Type B pancreatic cell (in vitro differentiated cells): Measurements from ENCODE around the gene AGBL5. TPM values are rescaled to one million over a fixed set of nuclear protein-coding genes. Genes with fewer than 3 reads are reported as not detected.
"Not testable (repeated sequence)": the region's sequence is repeated elsewhere in the genome, so short reads cannot be mapped to it uniquely, and the experiment has no call there.

Experiments used
- DNase-seq: peaks from one replicate; pipeline ENCODE4 v3.0.0; 2021; ENCODE audit warnings: mixed read lengths; ENCODE audit not compliant: unreplicated experiment; ENCODE audit errors: extremely low spot score
- H3K27ac Mint-ChIP-seq: 2 replicates; pipeline ENCODE4 v1.8.0; 2021; ENCODE audit warnings: mild to moderate bottlenecking, mixed read lengths
- H3K27me3 Mint-ChIP-seq: 2 replicates; pipeline ENCODE4 v1.8.0; 2021; ENCODE audit warnings: mixed read lengths
- H3K36me3 Mint-ChIP-seq: 2 replicates; pipeline ENCODE4 v1.8.0; 2021; ENCODE audit warnings: mixed read lengths
- H3K4me1 Mint-ChIP-seq: one replicate; pipeline ENCODE4 v1.8.0; 2021; ENCODE audit warnings: mixed read lengths; ENCODE audit not compliant: unreplicated experiment
- H3K4me3 Mint-ChIP-seq: 2 replicates; pipeline ENCODE4 v1.8.0; 2021; ENCODE audit warnings: mild to moderate bottlenecking, mixed read lengths
- H3K9me3 Mint-ChIP-seq: 2 replicates; pipeline ENCODE4 v1.8.0; 2021; ENCODE audit warnings: mixed read lengths
- total RNA-seq: library from RNA; stranded (reverse); gene quantifications from 2 replicates; pipeline ENCODE4 v1.2.1, GENCODE V29; 2021; ENCODE audit warnings: low replicate concordance
- TF ChIP-seq, protein P1 (sequence below): fragments of 200-600 bp; sonication (generic); conservative IDR thresholded peaks from 2 replicates; pipeline ENCODE4 v1.5.0; 2021; ENCODE audit warnings: antibody characterized with exemption, mild to moderate bottlenecking

The AGBL5 gene
- total RNA-seq, 1 donor from 2014 or later = 57.3 TPM

DNA sequence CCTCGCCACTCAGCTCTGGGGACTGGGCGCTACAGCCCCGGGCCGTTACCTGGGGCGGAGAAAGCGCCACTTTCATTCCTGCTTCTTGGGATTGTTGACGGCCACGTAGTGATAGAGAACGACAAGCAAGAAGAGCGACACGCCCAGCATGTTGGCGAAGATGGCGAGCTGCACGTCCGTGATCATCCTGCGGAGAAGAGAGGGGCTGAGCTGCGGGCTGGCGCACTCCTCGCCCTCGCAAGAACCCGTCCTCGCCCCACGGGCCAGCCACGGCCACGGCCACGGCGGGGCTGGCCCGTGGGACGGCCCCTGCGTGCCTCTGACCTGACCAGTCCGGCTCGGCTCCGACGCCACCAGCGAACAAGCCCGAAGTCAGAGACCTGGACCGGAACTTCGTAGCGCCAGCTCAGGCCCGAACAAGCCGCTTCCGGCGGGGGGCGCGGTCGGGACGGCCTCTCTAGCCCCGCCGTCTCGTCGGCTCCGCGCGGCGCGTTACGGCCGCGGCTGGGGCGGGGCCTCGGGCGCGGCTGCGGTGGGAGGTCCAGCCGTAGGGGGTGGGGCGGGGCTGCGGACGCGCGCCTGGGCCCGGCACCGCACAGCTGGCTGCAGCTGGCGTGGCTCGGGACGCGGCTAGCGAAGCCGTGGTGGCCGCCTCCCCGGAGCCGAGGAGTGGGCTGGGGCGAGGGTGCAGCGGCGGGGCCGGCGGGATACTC lies 20.0 kb downstream of the AGBL5 start, which contains the start of gene OST4:
TSS of gene OST4 (minus strand) at position 378 of the 713 bp plus-strand sequence.
- H3K4me1 Mint-ChIP-seq = peaks cover 45% of the 10 kb centered on the region

DNA sequence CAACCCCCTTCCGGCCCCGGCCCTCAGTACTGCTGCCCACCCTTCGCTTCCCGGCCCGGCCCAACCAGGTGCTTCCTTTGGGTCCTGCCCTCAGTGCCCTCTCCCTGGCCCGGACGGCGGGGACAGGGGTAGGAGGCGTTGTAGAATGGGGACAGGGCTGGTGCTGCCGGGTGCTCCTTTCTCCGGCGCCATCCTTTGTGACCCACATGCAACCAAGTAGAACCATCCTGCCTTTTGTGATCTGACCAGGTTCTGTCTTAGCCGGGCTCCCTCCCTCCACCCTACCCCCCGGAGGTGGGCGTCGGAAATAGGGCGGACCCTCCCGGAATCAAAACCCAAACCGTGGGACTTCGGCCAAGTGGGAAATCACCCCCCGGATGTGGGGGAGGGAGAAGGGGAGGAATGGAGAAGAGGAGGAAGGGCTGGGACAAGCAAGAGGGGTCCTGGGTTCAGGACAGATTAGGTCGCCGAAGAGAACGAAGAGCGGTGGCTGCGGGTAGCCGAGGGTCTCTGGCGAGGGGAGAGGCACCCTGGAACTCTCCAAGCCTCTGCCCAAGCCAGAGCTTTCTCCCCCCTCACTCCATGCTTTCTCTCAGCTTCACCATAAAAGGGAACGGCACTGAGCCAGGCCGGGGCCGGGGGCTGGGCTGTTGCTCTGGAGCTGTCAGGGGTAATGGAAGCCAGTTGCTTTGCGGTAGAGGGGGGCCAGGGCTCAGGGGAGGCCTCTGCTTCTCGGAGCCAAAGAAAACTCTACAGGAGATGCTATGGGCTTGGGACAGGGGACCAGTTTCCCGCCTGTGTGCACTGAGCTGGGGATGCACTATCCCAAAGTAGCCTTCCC lies 20.7 kb downstream of the AGBL5 start:
- TF ChIP-seq, protein P1, sequence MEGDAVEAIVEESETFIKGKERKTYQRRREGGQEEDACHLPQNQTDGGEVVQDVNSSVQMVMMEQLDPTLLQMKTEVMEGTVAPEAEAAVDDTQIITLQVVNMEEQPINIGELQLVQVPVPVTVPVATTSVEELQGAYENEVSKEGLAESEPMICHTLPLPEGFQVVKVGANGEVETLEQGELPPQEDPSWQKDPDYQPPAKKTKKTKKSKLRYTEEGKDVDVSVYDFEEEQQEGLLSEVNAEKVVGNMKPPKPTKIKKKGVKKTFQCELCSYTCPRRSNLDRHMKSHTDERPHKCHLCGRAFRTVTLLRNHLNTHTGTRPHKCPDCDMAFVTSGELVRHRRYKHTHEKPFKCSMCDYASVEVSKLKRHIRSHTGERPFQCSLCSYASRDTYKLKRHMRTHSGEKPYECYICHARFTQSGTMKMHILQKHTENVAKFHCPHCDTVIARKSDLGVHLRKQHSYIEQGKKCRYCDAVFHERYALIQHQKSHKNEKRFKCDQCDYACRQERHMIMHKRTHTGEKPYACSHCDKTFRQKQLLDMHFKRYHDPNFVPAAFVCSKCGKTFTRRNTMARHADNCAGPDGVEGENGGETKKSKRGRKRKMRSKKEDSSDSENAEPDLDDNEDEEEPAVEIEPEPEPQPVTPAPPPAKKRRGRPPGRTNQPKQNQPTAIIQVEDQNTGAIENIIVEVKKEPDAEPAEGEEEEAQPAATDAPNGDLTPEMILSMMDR = no peak
- peaks cover 16% of the 10 kb centered on the region for H3K27me3 Mint-ChIP-seq
- DNase-seq = no peak
- peaks cover 50% of the 10 kb centered on the region for H3K4me1 Mint-ChIP-seq
- peak overlapping the region; percentile 80 for H3K27ac Mint-ChIP-seq
- H3K4me3 Mint-ChIP-seq = peak overlapping the region; percentile 90
- no peaks in the 10 kb centered on the region for H3K9me3 Mint-ChIP-seq
- peaks cover 20% of the 10 kb centered on the region for H3K36me3 Mint-ChIP-seq

More for the DNA sequence above, 20.0 kb downstream of the AGBL5 start, which contains the start of gene OST4:
- Mint-ChIP-seq H3K27me3 (peaks cover 10% of the 10 kb centered on the region), H3K9me3 (no peaks in the 10 kb centered on the region), H3K27ac (peak within 1 kb of the TSS; percentile 93), H3K36me3 (peaks cover 20% of the 10 kb centered on the region), H3K4me3 (peak within 1 kb of the TSS; percentile 98)
- TF ChIP-seq, protein P1 = no peak
- DNase-seq = peak; percentile 94

DNA sequence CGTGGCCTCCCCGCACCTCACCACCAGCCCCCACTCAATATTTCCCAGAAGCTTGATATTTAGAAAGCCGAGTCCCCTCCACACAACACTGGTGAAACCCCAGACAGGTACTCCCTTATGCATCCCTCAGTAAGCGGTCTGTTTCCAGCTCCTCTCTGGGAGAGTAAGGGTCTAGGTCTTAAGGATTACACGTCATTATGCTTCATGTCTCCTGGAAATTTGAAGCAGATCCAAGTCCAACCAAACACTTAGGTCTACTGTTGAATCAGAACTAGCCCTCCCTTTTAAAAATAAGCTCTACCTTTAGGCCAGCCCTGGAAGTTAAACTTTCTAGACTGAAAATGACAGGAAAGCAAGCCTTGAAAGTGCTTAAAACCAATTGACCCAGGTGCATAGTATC lies 21.5 kb downstream of the AGBL5 start:
- no peak for DNase-seq
- peaks cover 20% of the 10 kb centered on the region for H3K36me3 Mint-ChIP-seq
- H3K27me3 Mint-ChIP-seq = peaks cover 20% of the 10 kb centered on the region
- peaks cover 54% of the 10 kb centered on the region for H3K4me1 Mint-ChIP-seq
- H3K27ac Mint-ChIP-seq = peak overlapping the region; percentile 80
- peak overlapping the region; percentile 90 for H3K4me3 Mint-ChIP-seq
- TF ChIP-seq, protein P1 = no peak
- no peaks in the 10 kb centered on the region for H3K9me3 Mint-ChIP-seq

DNA sequence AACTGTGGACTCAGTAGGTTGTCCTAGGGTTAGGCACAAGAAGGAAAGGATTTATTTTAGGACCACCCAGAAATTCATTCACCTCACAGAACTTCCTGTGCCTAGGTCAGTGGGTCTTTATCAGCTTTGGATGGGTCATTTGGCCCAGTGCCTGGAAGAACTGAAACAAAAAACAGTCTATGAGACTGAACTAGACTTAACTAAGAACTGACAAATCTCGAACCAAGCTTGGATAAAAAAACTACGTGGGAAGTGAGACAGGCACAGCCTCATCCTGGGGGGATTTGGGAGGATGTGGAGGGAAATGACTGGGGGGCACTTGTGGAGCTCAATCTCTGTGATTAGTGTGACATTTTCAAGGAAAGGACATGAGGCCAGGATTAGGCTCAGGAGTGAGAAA lies 22.3 kb downstream of the AGBL5 start:
- peaks cover 58% of the 10 kb centered on the region for H3K4me1 Mint-ChIP-seq
- no peak overlapping the region for H3K27ac Mint-ChIP-seq

DNA sequence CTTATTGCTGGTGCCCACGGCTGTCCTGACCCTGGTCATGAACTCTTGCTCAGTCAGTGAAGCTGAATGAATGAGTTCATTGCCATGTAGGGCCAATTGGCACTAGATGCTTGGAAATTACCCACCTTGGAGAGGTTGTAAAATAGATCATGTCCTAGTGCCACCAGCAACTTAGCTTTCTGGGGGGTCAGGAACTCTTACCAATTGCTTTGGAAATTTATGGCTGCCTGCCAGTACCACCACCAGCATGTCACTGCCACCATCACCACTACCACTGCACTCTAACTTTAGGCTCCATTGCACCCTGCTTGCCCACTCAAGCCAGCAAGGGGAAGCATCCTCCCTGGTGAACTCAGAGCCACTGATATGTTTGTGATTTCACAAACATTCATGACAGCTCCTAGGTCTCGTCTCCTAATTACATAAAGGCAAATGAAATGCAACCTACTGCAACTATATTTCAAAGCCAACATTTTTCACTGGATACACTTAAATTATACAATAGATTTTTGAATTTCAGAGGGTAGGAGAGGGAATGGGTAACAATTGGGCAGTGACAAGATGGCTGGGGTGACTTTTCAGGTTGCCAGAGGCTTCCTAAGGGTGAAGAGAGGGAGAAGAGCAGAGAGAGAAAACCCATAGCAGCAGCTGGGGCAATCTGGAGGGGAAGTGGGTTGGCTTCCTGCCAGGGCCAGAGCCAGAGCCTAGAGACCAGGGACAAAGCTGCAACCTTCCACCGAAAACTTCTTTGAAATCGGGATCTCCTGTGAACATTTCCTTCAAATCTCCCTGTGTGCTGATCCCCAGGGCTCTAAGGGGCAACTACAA lies 23.5 kb downstream of the AGBL5 start:
- TF ChIP-seq, protein P1 = no peak
- no peak overlapping the region for H3K27ac Mint-ChIP-seq
- H3K27me3 Mint-ChIP-seq = peaks cover 21% of the 10 kb centered on the region
- H3K4me1 Mint-ChIP-seq = peaks cover 50% of the 10 kb centered on the region
- peaks cover 5% of the 10 kb centered on the region for H3K36me3 Mint-ChIP-seq
- H3K9me3 Mint-ChIP-seq = no peaks in the 10 kb centered on the region
- peak overlapping the region; percentile 68 for H3K4me3 Mint-ChIP-seq
- no peak for DNase-seq

More for the DNA sequence above, 22.3 kb downstream of the AGBL5 start:
- Mint-ChIP-seq H3K27me3 (peaks cover 21% of the 10 kb centered on the region), H3K4me3 (peak overlapping the region; percentile 17), H3K9me3 (no peaks in the 10 kb centered on the region), H3K36me3 (peaks cover 16% of the 10 kb centered on the region)
- DNase-seq = no peak
- TF ChIP-seq, protein P1 = no peak

DNA sequence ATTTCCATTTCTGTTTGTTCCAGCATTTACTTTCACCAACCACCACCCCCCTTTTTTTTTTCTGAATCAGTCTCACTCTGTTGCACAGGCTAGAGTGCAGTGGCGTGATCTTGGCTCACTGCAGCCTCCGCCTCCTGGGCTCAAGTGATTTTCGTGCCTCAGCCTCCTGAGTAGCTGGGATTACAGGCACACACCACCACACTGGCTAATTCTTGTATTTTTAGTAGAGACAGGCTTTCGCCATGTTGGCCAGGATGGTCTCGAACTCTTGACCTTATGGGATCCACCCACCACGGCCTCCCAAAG lies 24.1 kb downstream of the AGBL5 start:
- H3K4me3 Mint-ChIP-seq, H3K36me3 Mint-ChIP-seq, DNase-seq, H3K9me3 Mint-ChIP-seq, H3K27ac Mint-ChIP-seq: not testable (repeated sequence)
- peaks cover 21% of the 10 kb centered on the region for H3K27me3 Mint-ChIP-seq
- H3K4me1 Mint-ChIP-seq = peaks cover 52% of the 10 kb centered on the region
